WI38 (cell line): ENCODE data around the gene ARHGAP24.
A peak's percentile ranks its signal among the peaks of the same experiment; 100 is the strongest.

Source experiments
- H3K4me3 ChIP-seq: 2 replicates; pipeline ENCODE4 v1.5.1; 2011; ENCODE audit warnings: low read depth, mild to moderate bottlenecking, control low read depth, low read length
- TF ChIP-seq, protein P1 (sequence below): IDR thresholded peaks from 2 replicates; pipeline ENCODE4 v1.5.1; 2012; ENCODE audit warnings: low read depth, mild to moderate bottlenecking, control low read depth, low read length

ARHGAP24 gene

DNA sequence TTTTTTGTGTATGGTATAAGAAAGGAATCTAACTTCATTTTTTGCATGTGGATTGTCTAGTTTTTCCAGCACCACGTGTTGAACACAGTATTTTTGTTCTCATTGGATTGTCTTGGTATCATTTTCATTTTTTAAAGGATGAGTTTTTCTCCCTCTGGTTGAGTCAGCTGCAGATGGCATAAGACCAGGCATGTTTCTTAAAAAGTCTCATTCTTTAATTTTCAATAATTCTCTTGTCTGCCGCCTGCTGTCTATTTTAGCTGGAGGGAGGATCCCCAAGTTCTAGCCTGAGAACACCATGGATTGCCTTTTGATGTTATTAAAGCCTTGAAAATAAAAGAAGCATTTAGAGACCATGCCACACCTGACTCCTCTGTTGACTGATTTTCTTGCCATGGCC lies 263.8 kb downstream of the ARHGAP24 start:
- TF ChIP-seq, protein P1, sequence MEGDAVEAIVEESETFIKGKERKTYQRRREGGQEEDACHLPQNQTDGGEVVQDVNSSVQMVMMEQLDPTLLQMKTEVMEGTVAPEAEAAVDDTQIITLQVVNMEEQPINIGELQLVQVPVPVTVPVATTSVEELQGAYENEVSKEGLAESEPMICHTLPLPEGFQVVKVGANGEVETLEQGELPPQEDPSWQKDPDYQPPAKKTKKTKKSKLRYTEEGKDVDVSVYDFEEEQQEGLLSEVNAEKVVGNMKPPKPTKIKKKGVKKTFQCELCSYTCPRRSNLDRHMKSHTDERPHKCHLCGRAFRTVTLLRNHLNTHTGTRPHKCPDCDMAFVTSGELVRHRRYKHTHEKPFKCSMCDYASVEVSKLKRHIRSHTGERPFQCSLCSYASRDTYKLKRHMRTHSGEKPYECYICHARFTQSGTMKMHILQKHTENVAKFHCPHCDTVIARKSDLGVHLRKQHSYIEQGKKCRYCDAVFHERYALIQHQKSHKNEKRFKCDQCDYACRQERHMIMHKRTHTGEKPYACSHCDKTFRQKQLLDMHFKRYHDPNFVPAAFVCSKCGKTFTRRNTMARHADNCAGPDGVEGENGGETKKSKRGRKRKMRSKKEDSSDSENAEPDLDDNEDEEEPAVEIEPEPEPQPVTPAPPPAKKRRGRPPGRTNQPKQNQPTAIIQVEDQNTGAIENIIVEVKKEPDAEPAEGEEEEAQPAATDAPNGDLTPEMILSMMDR: no peak
- no peak overlapping the region for H3K4me3 ChIP-seq

- TF ChIP-seq, protein P1: no peak
- H3K4me3 ChIP-seq: no peak overlapping the region
Observed at GRCh38 chr4:85740431-85740861, 265.5 kb downstream of the ARHGAP24 start.

- TF ChIP-seq, protein P1: no peak
- H3K4me3 ChIP-seq: no peak overlapping the region
Observed at GRCh38 chr4:85741381-85741780, 266.4 kb downstream of the ARHGAP24 start.

- TF ChIP-seq, protein P1: no peak
- no peak overlapping the region for H3K4me3 ChIP-seq
Observed at GRCh38 chr4:85741921-85742591, 267.1 kb downstream of the ARHGAP24 start.

GRCh38 chr4:85744950-85745349 lies 270.0 kb downstream of the ARHGAP24 start:
- TF ChIP-seq, protein P1: no peak
- H3K4me3 ChIP-seq: no peak overlapping the region

GRCh38 chr4:85745939-85746338 lies 271.0 kb downstream of the ARHGAP24 start:
- TF ChIP-seq, protein P1: no peak

DNA sequence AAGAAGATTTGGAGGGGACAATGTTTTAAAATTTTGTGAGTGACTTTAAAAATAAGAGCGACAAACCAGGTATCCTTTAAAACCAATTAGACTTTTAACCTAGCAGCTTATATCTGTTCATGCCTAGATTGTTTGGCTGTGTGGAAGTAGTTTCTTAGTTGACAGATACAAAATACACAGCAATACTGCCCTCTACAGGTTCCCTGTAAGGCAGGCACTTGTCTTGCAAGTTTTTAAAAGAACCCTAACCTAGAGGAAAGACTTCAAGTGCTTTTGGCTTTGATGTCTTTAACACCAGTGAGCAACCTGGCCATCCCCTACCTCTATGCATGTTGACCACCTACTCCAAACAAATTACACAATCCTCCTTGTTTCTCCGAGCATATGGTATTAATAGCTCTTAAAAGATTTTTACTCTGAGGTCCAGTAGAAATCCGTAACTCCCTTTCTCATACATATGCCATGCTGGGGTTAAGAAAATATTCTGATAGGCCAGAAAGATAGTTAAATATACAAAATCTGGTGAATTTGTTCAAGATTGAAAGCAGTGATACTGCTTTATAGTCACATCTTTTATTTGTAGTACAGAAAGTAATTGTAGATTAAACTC lies 273.0 kb downstream of the ARHGAP24 start:
- TF ChIP-seq, protein P1: peak; percentile 59
- H3K4me3 ChIP-seq: no peak overlapping the region

More at GRCh38 chr4:85745939-85746338, 271.0 kb downstream of the ARHGAP24 start:
- H3K4me3 ChIP-seq: no peak overlapping the region
